Cerebellar nuclear complex (tissue), 1 donor: ENCODE measurements around the gene MON2.
"Not testable (repeated sequence)": the region's sequence is repeated elsewhere in the genome, so short reads cannot be mapped to it uniquely, and the experiment has no call there.

Experiments
- DNase-seq, 2 experiments: peaks; one replicate each; lab custom pipeline; 2025; lab: John Stamatoyannopoulos, UW

Gene MON2

DNA sequence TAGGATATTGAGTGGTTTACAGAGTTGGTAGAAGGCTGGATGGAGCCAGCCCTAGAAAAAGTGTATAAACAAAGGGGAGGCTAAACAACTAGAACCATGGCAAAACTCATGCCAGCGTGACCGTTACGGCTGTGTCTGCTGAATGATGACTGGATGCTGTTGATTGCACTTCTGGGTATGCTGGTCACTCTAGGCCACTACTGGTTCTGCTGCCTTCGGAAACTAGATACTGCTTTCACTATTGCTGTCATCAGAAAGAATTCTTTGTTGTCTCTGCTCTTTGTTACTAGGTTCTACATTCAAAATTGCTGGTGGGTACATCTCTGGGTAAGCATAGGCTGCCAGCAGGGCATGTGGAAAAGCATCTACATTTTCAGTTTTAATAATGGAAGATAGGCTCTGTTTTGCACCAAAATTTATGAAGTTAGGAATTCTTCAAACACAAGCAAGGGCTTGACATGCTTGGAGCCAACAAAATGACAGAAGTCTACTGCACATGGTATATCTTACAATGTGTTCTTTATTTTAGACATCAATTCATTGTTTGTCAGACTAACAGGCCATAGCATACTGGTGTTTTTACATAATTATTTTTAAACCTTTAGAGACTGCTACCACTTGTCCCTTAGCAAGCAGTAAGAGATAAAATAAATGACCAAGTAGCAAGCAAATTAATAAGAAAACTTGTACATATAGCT lies 15.4 kb downstream of the MON2 start:
- no peak for DNase-seq

DNA sequence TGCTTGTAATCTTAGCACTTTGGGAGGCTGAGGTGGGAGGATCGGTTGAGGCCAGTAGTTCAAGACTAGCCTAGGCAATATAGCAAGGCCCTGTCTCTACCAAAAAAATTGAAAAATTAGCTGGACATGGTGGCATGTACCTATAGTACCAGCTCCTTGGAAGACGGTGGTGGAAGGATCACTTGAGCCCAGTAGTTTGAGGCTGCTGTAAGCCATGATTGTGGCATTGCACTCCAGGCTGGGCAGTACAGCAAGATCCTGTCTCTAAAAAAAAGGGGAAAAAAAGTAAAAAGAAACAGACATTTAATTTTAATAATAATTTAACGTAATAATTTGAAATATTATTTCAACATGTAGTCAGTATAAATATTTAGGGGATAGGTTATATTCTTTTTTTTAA lies 16.1 kb downstream of the MON2 start:
- no peak for DNase-seq

DNA sequence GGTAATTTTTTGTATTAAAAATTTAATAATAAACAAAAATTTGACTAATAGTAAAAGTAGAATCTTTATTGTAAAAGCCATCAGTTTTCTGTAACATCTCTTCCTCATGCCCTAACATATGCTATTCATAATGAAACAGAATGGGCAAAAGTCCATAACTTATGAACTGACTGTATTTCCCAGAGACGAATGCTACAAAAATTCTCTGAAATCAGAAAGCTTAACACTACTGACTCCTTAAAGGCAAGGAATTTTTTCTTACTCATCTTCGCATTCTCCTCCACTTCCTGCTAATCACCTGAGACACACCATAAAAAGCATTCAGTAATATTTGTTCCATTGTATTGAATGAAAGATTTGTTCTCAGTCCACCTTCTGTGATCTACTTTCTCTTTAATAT lies 17.6 kb downstream of the MON2 start:
- DNase-seq, result no peak

DNA sequence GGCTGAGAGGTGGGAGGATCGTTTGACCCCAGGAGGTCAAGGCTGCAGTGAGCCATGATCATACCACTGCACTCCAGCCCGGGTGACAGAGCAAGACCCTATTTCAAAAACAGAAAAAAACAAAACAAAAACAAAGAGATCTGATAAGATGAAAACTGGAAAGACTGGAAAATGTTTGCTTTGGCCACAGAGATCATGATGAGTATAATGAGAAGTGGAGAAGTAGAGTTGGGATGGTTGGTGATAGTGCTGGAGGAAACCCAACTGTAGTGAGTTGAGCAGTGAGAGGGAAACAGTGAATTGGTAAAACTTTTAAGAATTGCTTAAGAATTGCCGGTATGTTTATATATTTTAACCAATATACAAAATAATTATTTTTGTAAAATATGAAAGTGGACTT lies 39.2 kb downstream of the MON2 start:
- no peak for DNase-seq

DNA sequence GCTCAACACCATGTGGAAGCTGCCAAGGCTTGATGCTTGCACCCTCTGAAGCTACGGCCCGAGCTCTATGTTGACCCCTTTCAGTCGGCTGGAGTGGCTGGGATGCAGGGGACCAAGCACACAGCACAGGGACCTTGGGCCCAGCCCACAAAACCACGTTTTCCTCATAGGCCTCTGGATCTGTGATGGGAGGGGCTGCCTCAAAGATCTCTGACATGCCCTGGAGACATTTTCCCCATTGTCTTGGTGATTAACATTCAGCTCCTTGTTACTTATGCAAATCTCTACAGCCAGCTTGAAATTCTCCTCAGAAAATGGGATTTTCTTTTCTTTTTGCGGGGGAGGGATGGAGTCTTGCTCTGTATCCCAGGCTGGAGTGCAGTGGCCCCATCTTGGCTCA lies 46.3 kb downstream of the MON2 start:
- DNase-seq, result no peak

DNA sequence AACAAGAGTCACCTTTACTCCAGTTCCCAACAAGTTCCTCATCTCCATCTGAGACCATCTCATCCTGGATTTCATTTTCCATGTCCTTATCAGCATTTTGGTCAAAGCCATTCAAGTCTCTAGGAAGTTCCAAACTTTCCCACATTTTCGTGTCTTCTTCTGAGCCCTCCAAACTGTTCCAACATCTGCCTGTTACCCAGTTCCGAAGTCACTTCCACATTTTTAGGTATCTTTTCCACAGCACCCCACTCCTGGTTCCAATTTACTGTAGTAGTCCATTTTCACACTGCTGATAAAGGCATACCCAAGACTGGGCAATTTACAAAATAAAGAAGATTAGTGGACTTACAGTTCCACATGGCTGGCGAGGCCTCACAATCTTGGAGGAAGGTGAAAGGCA lies 47.5 kb downstream of the MON2 start:
- not testable (repeated sequence) for DNase-seq

DNA sequence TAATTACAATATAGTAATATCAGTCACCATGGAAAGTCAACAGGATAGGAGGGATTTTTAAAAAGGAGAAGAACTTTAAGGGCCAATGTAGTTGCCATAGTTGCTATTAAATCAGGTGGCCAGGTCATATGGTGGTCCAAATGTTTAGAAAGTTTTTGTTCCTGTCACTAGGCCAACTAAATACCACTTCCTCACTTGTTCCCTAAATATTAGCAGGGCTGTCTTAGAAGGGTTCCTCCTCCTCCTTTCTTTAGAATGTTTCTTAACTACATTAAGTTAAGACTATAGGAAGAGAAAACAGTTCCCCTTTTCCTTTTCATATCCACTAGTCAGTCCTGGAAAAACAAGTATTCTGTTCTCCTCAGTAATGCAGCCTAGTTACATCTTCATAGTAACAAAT lies 50.3 kb downstream of the MON2 start:
- no peak for DNase-seq

DNA sequence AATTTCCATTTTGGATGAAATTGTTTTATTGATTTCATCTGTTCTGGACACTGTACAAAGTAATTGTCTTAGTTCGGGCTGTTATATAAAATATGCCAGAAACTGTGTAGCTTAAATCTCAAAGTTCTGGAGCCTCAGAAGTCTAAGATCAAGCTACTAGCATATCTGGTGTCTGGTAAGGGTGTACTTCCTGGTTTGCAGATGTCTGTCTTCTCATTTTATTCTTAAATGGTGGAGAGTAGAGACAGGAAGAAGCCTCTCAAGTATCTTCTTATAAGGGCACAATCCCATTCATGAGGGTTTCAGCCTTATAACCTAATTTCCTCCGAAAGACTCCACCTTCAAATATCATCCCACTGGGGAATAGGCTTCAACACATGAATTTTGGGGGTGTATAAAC lies 51.3 kb downstream of the MON2 start:
- no peak for DNase-seq

DNA sequence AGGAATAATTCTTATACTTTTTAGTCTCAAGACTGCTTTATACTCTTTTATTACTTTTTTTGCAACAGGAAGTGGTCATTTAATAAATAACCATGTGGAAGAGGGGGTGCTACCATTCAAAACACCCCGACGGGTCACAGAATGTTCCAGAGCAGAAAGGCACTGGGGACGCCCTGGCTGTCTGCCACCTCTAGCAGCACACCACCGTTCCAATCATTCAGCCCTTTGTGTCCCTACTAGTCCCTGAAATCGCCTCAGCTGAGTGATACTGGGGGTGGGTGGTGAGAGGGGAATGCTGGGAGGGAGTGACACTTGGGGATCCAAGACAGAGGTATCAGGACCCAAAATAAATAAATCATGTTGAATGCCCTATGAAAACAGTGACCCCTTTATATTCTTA lies 52.4 kb downstream of the MON2 start:
- DNase-seq, result no peak

DNA sequence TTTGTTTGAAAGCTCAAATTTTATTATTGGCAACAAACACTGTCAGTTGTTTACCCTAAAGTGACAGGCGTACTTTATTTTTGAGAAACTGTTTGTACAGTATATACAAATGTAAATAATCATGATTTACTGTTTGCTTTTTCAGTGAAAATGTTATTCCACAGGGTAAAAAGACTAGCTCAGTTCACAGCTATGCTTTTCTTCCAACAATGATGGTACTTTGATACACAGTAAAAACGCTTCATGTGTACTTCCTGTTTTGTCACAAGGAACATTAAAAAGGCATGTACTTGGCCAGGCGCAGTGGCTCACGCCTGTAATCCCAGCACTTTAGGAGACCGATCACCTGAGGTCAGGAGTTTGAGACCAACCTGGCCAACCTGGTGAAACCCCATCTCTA lies 53.7 kb downstream of the MON2 start:
- no peak for DNase-seq

DNA sequence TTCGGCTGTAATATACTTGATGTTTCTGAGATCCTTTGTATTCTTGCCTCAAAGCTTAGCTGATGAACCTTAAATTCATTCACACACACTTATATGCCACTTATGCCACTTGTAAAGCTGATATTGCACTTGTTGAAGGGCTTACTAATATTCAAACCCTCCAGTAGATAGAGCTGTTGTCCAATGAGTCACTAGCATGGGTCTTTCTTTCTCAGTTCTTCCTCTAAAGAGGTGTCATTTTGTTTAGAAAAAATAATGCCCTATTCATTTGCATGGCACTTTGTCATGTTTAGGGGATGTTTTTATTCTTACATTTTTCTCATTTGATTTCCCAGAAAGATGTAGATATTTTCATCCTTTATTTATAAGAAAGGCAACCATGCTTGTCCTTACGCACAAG lies 56.4 kb downstream of the MON2 start:
- no peak for DNase-seq

DNA sequence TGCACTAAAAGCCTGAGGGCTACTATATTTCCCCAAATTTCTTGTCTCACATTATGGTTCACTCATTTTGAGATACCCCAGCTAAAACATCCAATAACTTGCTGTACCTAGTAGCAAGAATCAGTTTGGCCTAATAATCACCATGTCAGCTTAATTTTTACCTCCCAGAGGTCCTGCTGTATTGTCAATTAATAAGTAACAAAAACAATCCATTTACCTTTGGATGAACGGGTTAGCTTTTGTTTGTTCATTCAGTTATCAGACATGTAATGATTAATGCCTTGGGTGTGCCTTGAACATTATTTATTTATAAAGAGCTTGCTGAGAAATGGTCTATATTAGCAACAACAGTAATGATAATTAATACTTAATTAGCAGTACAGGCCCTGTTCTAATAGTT lies 57.0 kb downstream of the MON2 start:
- no peak for DNase-seq

DNA sequence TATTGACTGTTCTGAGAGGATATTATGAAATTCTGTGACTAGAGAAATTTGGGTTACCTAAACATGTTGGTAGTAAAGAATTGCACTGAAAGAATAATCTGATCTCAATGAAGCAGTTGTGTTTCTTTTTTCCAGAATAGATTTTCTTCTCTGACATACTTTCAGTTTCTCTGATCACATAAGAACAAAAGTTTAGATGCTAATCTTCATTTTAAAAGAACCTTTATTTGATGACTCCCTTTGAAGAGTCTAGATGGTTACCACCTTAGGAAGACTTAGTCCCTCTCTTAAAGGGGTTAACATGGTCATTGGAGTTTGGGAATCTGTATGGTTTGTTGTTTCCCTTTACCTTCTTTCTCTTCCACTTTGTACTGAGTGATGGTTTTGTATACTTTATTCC lies 58.6 kb downstream of the MON2 start:
- DNase-seq, result no peak

DNA sequence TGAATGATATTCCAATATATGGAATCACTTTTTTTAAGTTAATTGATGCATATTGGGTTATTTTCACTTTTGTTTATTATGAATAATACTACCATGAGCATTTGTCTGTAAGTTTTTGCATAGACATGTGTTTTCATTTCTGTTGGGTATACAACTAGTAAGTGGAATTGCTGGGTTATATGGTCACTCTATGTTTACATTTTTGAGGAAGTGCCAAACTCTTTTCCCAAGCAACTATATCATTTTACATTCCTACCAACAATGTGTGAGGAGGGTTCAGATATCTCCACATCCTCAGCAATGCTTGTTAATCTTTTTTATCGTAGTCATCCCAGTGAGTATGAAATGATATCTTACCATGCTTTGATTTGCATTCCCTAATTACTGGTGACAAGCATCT lies 64.0 kb downstream of the MON2 start:
- DNase-seq, result no peak

DNA sequence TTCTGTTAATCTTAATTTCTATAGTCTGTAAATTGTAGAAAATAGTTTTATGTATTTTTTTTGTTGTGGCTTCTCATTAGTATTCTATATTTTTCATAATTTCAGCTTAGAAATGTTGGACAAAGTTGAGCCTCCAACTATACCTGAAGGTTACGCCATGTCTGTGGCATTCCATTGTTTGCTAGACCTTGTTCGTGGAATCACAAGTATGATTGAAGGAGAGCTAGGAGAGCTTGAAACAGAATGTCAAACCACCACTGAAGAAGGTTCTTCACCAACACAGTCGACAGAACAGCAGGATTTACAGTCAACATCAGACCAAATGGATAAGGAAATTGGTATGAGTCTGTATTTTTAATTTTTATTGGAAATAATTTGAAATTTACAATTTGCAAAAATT lies 65.7 kb downstream of the MON2 start:
- DNase-seq, result no peak

DNA sequence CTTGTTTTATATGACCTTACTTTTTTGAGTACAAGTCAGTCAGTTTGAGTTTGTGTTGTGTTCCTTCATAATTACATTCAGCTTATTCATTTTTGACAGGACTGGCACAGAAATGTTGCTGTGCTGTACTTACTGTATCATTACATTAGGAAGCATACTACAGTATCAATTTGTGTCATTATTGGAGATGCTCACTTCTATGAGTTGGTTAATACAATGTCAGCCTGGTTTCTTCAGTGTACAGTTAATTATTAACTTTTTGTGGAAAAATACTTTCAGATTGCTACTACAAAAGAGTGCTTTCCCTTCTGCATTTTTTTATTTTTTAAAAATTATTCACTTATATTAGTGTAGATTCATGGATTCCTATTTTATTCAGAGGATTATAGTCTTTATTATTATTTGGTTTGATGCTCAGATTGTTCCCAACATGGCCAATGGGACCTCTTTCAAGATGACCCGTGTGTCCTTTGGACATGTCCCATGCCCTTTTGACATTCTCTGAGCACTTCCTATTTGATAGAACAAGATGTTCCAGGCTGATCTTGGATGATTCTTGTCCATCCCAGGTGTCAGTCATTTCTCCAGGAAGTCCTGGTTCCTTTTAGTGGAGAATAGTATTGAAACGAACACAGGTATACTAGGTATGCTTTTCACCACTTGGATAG lies 66.6 kb downstream of the MON2 start:
- DNase-seq, result no peak

DNA sequence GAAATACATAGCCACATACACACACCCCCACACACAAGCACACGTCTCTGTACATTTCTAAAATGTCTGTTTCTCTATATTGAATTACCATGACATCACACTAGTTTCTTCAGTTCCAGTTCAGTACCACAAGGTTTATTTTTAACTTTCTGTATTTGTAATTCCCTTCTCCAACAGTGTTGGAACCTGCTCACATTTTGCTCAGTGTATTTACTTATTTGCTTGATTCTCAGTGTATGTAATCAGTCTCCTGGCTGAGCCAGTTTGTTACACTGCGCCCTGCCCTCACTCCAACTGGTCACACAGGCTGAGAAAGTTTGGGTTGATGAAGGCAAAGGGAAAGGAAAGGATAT lies 67.1 kb downstream of the MON2 start:
- DNase-seq, result no peak

DNA sequence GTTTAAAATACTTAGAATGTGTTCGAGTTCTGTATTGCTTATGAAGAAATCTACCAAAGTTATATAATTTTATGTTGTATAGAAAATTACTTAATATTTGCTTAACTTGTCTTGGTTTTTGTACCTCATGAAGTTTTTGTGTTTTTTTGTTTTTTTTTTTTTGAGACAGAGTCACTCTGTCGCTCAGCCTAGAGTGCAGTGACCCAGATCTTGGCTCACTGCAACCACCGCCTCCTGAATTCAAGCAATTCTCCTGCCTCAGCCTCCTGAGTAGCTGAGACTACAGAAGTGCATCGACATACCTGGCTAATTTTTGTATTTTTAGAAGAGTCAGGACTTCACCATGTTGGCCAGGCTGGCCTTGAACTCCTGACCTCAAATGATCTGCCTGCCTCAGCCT lies 69.9 kb downstream of the MON2 start:
- no peak for DNase-seq

DNA sequence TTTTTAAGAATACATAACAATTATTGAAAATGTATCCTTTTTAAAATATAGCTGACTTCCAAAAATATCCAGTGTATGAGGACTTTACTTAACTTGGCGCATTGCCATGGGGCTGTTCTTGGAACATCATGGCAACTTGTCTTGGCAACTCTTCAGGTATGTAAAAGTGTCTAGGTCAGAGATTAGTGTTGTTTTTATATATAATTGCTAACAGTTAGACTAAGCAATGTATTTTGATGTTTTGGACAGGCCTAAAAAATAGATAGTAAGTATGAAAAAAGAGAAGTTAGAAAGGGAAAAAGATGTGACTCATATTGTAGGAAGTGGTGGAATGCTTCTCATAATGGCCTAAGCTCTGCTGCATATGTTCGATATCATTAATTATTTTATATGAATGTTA lies 70.9 kb downstream of the MON2 start:
- no peak for DNase-seq

DNA sequence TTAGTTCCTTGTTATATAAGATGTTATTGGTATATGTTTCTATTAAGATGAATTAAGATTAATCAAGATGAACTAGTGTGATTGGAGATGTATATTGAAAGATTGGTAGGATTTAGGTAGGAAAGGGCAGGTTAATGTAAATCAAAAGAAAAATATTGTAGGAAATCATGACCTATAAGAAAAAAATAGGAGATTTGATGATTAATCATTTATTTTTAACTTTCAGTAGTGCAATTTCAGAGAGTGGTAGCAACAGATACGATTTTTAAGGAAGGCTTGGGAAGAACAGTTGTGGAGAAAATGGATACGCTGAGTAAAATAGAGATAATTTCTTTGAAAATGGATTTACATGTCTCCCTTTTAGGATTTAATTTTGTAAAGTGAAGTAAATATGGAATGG lies 73.7 kb downstream of the MON2 start:
- DNase-seq, result no peak

DNA sequence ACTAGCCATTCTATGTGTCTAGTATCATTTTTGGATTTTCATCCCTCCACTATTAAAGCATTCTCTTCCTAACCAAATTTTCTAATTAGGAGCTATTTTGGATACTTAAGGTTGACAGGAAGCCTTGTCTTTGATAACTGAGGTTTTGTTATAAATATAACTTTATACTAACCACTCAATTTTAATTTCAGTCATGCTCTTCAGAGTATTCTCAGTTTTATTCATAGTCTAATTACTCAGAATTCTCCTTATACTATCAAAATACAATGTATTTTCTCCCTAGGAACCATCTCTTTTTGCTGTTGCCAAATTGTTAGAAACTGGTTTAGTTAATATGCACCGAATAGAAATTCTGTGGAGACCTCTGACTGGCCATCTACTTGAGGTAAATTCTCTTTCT lies 76.2 kb downstream of the MON2 start:
- no peak for DNase-seq

DNA sequence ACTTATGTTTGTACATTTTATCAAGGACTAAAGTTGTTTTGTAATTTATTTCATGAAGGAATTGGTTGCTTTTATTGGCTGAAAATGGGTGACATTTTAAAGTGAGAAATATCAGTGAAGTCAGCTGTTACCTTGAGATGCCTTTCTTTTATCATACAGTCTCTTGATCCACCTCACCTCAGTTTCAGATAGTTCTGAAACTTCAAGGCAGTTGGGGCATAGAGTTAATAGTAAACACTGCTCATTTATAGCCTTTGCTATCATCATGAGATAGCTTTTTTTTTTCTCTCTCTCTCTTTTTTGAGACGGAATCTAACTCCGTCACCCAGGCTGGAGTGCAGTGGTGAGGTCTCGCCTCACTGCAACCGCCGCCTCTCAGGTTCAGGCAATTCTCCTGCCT lies 76.7 kb downstream of the MON2 start:
- DNase-seq, result no peak

DNA sequence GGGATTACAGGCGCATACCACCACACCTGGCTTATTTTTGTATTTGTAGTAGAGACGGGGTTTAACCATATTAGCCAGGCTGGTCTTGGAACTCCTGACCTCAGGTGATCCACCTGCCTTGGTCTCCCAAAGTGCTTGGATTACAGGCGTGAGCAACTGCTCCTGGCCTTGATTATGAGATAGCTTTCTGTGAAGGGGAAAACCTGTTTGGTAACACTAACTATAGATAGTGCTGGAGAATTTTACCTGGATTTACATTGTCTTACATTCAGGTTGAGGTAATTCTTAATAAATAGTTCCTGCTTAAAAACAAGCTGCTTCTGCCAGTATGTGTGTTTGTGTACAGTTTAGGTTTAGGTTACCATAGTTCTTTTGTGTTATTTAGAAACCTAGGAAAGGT lies 77.1 kb downstream of the MON2 start:
- DNase-seq, result no peak

DNA sequence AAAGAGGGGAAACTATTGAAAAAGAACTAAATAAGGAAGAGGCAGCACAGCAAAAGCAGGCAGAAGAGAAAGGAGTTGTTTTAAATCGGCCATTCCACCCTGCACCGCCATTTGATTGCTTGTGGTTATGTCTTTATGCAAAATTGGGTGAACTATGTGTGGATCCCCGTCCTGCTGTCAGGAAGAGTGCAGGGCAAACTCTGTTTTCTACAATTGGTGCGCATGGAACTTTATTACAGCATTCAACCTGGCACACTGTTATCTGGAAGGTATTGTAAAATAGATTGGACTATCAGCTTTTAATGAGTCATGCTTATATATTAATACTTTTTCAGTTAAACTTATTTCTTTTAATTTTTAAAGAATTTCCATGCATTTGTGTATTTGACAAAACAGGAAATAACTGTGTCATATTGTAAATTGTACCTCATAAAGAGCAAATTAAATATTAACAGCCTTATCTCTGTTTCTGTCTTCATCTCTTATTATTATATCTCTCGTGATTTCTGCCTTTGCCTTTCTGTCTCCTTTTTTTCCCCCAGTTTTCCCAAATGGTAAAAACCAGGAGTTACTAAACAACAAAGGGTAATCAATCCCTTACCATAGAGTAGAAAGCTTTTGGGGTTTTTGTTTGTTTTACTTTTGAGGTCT lies 86.4 kb downstream of the MON2 start:
- no peak for DNase-seq
